ENCODE measurements around the gene ADCY1. TPM values are rescaled to one million over a fixed set of nuclear protein-coding genes. Genes with fewer than 3 reads are reported as not detected.

Gene ADCY1
- total and polyA plus RNA-seq, 2 donors (not counting 1 experiment from before 2014, with no cell fraction given), result 0.23 to 2.5 TPM

- H3K4me1 ChIP-seq (ENCODE audit: control insufficient read depth, extremely low read depth, insufficient read depth, low read length), result peaks cover 10% of the 10 kb centered on the region
- H3K9ac ChIP-seq (ENCODE audit: insufficient read depth, low read length), result no peak overlapping the region
- H3K9me3 ChIP-seq (ENCODE audit: control insufficient read depth, insufficient read depth, low read depth, low read length), result no peaks in the 10 kb centered on the region
- no peaks in the 10 kb centered on the region for H4K20me1 ChIP-seq (ENCODE audit: control insufficient read depth, extremely low read depth, insufficient read depth, low read length)
- H3K4me2 ChIP-seq (ENCODE audit: extremely low read depth, insufficient read depth, low read length), result no peak overlapping the region
- no peak overlapping the region for H3K4me3 ChIP-seq (replicated peaks in 1 of 4; ENCODE audit: control extremely low read depth in 1 of 4, insufficient read depth in 1 of 4, low read depth in 3 of 4, low read length in 4 of 4)
- no peak for TF ChIP-seq CTCF (conservative IDR thresholded peaks at IDR 0.05 in 1 of 2, IDR thresholded peaks at IDR 0.05 in 1 of 2; ENCODE audit: low read depth in 1 of 2, low read length in 2 of 2)
- no peak for TF ChIP-seq EZH2 (IDR thresholded peaks at IDR 0.05; ENCODE audit: low read length, missing control alignments)
- H3K36me3 ChIP-seq (ENCODE audit: control insufficient read depth, insufficient read depth, low read length), result no peaks in the 10 kb centered on the region
- H3K79me2 ChIP-seq (ENCODE audit: control insufficient read depth, insufficient read depth, low read length), result no peaks in the 10 kb centered on the region
- no peak for DNase-seq (ENCODE audit: low read depth in 2 of 2)
- H3K27ac ChIP-seq (ENCODE audit: insufficient read depth, low read length), result peak overlapping the region; percentile 66
- peak overlapping the region; percentile 30 for H2AFZ ChIP-seq (ENCODE audit: low read length)
- no peaks in the 10 kb centered on the region for H3K27me3 ChIP-seq (ENCODE audit: control insufficient read depth, insufficient read depth, low read length)
Observed at GRCh38 chr7:45689797-45690761, 115.9 kb downstream of the ADCY1 start.

- Histone ChIP-seq H3K4me1 (ENCODE audit: control insufficient read depth, extremely low read depth, insufficient read depth, low read length) (peaks cover 10% of the 10 kb centered on the region), H3K79me2 (ENCODE audit: control insufficient read depth, insufficient read depth, low read length) (no peaks in the 10 kb centered on the region), H2AFZ (ENCODE audit: low read length) (no peak overlapping the region), H3K27ac (ENCODE audit: insufficient read depth, low read length) (no peak overlapping the region), H3K36me3 (ENCODE audit: control insufficient read depth, insufficient read depth, low read length) (no peaks in the 10 kb centered on the region), H3K9me3 (ENCODE audit: control insufficient read depth, insufficient read depth, low read depth, low read length) (no peaks in the 10 kb centered on the region), H3K9ac (ENCODE audit: insufficient read depth, low read length) (no peak overlapping the region), H4K20me1 (ENCODE audit: control insufficient read depth, extremely low read depth, insufficient read depth, low read length) (no peaks in the 10 kb centered on the region), H3K27me3 (ENCODE audit: control insufficient read depth, insufficient read depth, low read length) (no peaks in the 10 kb centered on the region), H3K4me3 (replicated peaks in 1 of 4; ENCODE audit: control extremely low read depth in 1 of 4, insufficient read depth in 1 of 4, low read depth in 3 of 4, low read length in 4 of 4) (no peak overlapping the region), H3K4me2 (ENCODE audit: extremely low read depth, insufficient read depth, low read length) (no peak overlapping the region)
- no peak for TF ChIP-seq EZH2 (IDR thresholded peaks at IDR 0.05; ENCODE audit: low read length, missing control alignments)
- no peak for TF ChIP-seq CTCF (conservative IDR thresholded peaks at IDR 0.05 in 1 of 2, IDR thresholded peaks at IDR 0.05 in 1 of 2; ENCODE audit: low read depth in 1 of 2, low read length in 2 of 2)
- DNase-seq (ENCODE audit: low read depth in 2 of 2), result no peak
Observed at GRCh38 chr7:45690762-45691150, 116.6 kb downstream of the ADCY1 start.

GRCh38 chr7:45691155-45691656 is 117.0 kb downstream of the ADCY1 start:
- no peak for DNase-seq (ENCODE audit: low read depth in 2 of 2)
- H3K36me3 ChIP-seq (ENCODE audit: control insufficient read depth, insufficient read depth, low read length), result no peaks in the 10 kb centered on the region
- peaks cover 10% of the 10 kb centered on the region for H3K4me1 ChIP-seq (ENCODE audit: control insufficient read depth, extremely low read depth, insufficient read depth, low read length)
- no peak overlapping the region for H3K4me2 ChIP-seq (ENCODE audit: extremely low read depth, insufficient read depth, low read length)
- no peaks in the 10 kb centered on the region for H4K20me1 ChIP-seq (ENCODE audit: control insufficient read depth, extremely low read depth, insufficient read depth, low read length)
- H3K9ac ChIP-seq (ENCODE audit: insufficient read depth, low read length), result no peak overlapping the region
- no peaks in the 10 kb centered on the region for H3K9me3 ChIP-seq (ENCODE audit: control insufficient read depth, insufficient read depth, low read depth, low read length)
- H2AFZ ChIP-seq (ENCODE audit: low read length), result no peak overlapping the region
- H3K27ac ChIP-seq (ENCODE audit: insufficient read depth, low read length), result no peak overlapping the region
- no peak for TF ChIP-seq EZH2 (IDR thresholded peaks at IDR 0.05; ENCODE audit: low read length, missing control alignments)
- TF ChIP-seq CTCF (conservative IDR thresholded peaks at IDR 0.05 in 1 of 2, IDR thresholded peaks at IDR 0.05 in 1 of 2; ENCODE audit: low read depth in 1 of 2, low read length in 2 of 2), result no peak
- H3K27me3 ChIP-seq (ENCODE audit: control insufficient read depth, insufficient read depth, low read length), result no peaks in the 10 kb centered on the region
- no peaks in the 10 kb centered on the region for H3K79me2 ChIP-seq (ENCODE audit: control insufficient read depth, insufficient read depth, low read length)
- H3K4me3 ChIP-seq (replicated peaks in 1 of 4; ENCODE audit: control extremely low read depth in 1 of 4, insufficient read depth in 1 of 4, low read depth in 3 of 4, low read length in 4 of 4), result no peak overlapping the region
